Measurements from ENCODE around the gene FILIP1L.

FILIP1L gene

GRCh38 chr3:100082714-100083113 lies 31.6 kb downstream of the FILIP1L start:
- Histone ChIP-seq H3K27ac (no peak overlapping the region), H3K27me3 (ENCODE audit: insufficient read depth, low read depth, severe bottlenecking) (no peaks in the 10 kb centered on the region), H3K9me3 (ENCODE audit: severe bottlenecking) (no peaks in the 10 kb centered on the region), H3K4me3 (ENCODE audit: low read depth, low read length) (no peak overlapping the region), H3K36me3 (no peaks in the 10 kb centered on the region; the same call in 1 of the 2 replicates)
- TF ChIP-seq, protein P1, sequence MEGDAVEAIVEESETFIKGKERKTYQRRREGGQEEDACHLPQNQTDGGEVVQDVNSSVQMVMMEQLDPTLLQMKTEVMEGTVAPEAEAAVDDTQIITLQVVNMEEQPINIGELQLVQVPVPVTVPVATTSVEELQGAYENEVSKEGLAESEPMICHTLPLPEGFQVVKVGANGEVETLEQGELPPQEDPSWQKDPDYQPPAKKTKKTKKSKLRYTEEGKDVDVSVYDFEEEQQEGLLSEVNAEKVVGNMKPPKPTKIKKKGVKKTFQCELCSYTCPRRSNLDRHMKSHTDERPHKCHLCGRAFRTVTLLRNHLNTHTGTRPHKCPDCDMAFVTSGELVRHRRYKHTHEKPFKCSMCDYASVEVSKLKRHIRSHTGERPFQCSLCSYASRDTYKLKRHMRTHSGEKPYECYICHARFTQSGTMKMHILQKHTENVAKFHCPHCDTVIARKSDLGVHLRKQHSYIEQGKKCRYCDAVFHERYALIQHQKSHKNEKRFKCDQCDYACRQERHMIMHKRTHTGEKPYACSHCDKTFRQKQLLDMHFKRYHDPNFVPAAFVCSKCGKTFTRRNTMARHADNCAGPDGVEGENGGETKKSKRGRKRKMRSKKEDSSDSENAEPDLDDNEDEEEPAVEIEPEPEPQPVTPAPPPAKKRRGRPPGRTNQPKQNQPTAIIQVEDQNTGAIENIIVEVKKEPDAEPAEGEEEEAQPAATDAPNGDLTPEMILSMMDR (IDR thresholded peaks at IDR 0.05; ENCODE audit: low read depth, low read length) = no peak
- DNase-seq = no peak

DNA sequence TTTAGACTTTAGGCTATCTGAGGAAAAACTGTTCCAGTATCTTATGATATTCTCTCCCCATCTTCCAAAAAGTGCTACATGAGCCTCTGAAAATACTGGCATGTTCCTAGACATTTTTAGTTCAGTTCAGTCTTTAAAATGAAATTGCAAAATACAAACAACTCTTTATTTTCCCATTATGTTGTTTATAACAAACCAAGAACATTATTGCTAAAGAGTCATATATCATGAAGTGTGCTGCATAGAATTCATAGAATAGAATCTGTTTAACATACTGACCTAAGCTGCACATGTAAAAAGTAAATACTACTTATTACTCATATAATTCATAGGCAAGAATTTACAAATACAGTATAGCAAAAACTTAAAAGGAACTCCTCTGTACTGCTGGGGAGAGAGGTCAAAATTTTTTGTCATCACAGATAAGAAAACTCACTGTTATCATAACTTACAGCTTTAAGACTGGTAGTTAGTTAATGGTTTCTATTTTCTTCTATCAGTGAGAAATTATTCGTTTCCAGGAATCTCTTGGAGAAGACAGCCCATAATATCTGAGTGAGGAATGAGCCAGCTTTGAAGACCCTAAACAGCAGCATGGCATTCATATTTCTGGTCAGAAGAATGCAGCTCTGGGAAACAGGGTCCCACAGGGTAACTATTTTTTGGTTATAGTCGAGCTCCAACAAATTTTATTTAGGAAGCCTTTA lies 32.2 kb downstream of the FILIP1L start:
- H3K36me3 ChIP-seq = no peaks in the 10 kb centered on the region; the same call in 1 of the 2 replicates
- no peak overlapping the region for H3K27ac ChIP-seq
- H3K9me3 ChIP-seq (ENCODE audit: severe bottlenecking) = no peaks in the 10 kb centered on the region
- no peak overlapping the region for H3K4me3 ChIP-seq (ENCODE audit: low read depth, low read length)
- TF ChIP-seq, protein P1 (IDR thresholded peaks at IDR 0.05; ENCODE audit: low read depth, low read length) = no peak
- no peak for DNase-seq
- H3K27me3 ChIP-seq (ENCODE audit: insufficient read depth, low read depth, severe bottlenecking) = no peaks in the 10 kb centered on the region

DNA sequence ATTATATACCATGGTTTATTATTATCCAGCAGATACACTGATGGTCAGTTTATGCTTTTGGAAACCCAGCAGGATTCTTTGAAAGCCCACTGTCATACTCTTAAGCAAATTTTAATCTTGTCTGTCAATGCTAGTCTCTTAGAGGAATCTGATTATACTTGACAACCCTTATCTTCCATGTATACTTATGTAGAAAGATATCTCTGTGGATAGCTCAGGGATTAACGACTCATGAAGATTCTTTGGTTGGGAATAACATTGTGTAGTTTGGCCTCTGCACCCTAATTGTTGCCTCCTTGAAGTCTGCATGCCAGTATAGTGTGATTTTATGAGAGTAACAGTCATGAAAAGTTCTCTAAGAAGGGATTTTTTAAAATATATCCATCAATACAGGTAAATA lies 33.0 kb downstream of the FILIP1L start:
- H3K9me3 ChIP-seq (ENCODE audit: severe bottlenecking) = no peaks in the 10 kb centered on the region
- DNase-seq = no peak
- TF ChIP-seq, protein P1 (IDR thresholded peaks at IDR 0.05; ENCODE audit: low read depth, low read length) = no peak

GRCh38 chr3:100080573-100080972 lies 33.7 kb downstream of the FILIP1L start:
- H3K4me3 ChIP-seq (ENCODE audit: low read depth, low read length) = no peak overlapping the region
- no peak for DNase-seq
- TF ChIP-seq, protein P1 (IDR thresholded peaks at IDR 0.05; ENCODE audit: low read depth, low read length) = no peak
- H3K9me3 ChIP-seq (ENCODE audit: severe bottlenecking) = no peaks in the 10 kb centered on the region
- no peak overlapping the region for H3K27ac ChIP-seq
- no peaks in the 10 kb centered on the region; the same call in 1 of the 2 replicates for H3K36me3 ChIP-seq
- H3K27me3 ChIP-seq (ENCODE audit: insufficient read depth, low read depth, severe bottlenecking) = no peaks in the 10 kb centered on the region

More for the DNA sequence above, 33.0 kb downstream of the FILIP1L start:
- Histone ChIP-seq H3K27ac (no peak overlapping the region), H3K4me3 (ENCODE audit: low read depth, low read length) (no peak overlapping the region), H3K36me3 (no peaks in the 10 kb centered on the region; the same call in 1 of the 2 replicates), H3K27me3 (ENCODE audit: insufficient read depth, low read depth, severe bottlenecking) (no peaks in the 10 kb centered on the region)

GRCh38 chr3:100079328-100079727 lies 35.0 kb downstream of the FILIP1L start:
- Histone ChIP-seq H3K4me3 (ENCODE audit: low read depth, low read length) (no peak overlapping the region), H3K36me3 (no peaks in the 10 kb centered on the region; the same call in 1 of the 2 replicates), H3K27me3 (ENCODE audit: insufficient read depth, low read depth, severe bottlenecking) (no peaks in the 10 kb centered on the region), H3K9me3 (ENCODE audit: severe bottlenecking) (no peaks in the 10 kb centered on the region), H3K27ac (no peak overlapping the region)
- DNase-seq = no peak
- TF ChIP-seq, protein P1 (IDR thresholded peaks at IDR 0.05; ENCODE audit: low read depth, low read length) = no peak
